Measurements from ENCODE around the gene REXO5.

GRCh38 chr16:20889625-20890275, 83.4 kb downstream of the REXO5 start:
- no peak for TF ChIP-seq SKI (IDR thresholded peaks at IDR 0.05; ENCODE audit: partially characterized antibody)
- TF ChIP-seq ZBTB26 (CRISPR knock-in tag; IDR thresholded peaks at IDR 0.05; ENCODE audit: borderline replicate concordance), result no peak
- TF ChIP-seq CBX2 (IDR thresholded peaks at IDR 0.05; ENCODE audit: low read depth, low read length), result no peak
- no peak for TF ChIP-seq CBX2 (CRISPR knock-in tag; IDR thresholded peaks at IDR 0.05; ENCODE audit: low read depth)
- no peak for TF ChIP-seq NBN (conservative IDR thresholded peaks at IDR 0.05)
- TF ChIP-seq TCF12 (IDR thresholded peaks at IDR 0.05), result no peak
- TF ChIP-seq TCF12 (CRISPR knock-in tag; IDR thresholded peaks at IDR 0.05), result no peak
- TF ChIP-seq EZH2 (conservative IDR thresholded peaks at IDR 0.05; ENCODE audit: low read depth, low read length), result no peak
- TF ChIP-seq, protein P1, sequence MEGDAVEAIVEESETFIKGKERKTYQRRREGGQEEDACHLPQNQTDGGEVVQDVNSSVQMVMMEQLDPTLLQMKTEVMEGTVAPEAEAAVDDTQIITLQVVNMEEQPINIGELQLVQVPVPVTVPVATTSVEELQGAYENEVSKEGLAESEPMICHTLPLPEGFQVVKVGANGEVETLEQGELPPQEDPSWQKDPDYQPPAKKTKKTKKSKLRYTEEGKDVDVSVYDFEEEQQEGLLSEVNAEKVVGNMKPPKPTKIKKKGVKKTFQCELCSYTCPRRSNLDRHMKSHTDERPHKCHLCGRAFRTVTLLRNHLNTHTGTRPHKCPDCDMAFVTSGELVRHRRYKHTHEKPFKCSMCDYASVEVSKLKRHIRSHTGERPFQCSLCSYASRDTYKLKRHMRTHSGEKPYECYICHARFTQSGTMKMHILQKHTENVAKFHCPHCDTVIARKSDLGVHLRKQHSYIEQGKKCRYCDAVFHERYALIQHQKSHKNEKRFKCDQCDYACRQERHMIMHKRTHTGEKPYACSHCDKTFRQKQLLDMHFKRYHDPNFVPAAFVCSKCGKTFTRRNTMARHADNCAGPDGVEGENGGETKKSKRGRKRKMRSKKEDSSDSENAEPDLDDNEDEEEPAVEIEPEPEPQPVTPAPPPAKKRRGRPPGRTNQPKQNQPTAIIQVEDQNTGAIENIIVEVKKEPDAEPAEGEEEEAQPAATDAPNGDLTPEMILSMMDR (CRISPR knock-in tag; IDR thresholded peaks at IDR 0.05), result no peak
- TF ChIP-seq RORA (CRISPR knock-in tag; IDR thresholded peaks at IDR 0.05), result no peak
- no peak for TF ChIP-seq ZNF510 (CRISPR knock-in tag; IDR thresholded peaks at IDR 0.05; ENCODE audit: low read depth)
- no peak for TF ChIP-seq GABPA (IDR thresholded peaks at IDR 0.05; ENCODE audit: low read depth, low read length)
- no peak for TF ChIP-seq GABPA (CRISPR knock-in tag; IDR thresholded peaks at IDR 0.05; ENCODE audit: low read depth)
- no peak for TF ChIP-seq ZBTB49 (CRISPR knock-in tag; IDR thresholded peaks at IDR 0.05; ENCODE audit: borderline replicate concordance)

All from HepG2 (cell line).